K562 (cell line): ENCODE results near the gene PUSL1. TPM values are rescaled to one million over a fixed set of nuclear protein-coding genes. Genes with fewer than 3 reads are reported as not detected.

Source experiments
- CCAR2 ChIP-seq: fragments of 200-400 bp; formaldehyde crosslinking; IDR thresholded peaks from 2 replicates; pipeline ENCODE4 v1.6.1; 2017; ENCODE audit warnings: mild to moderate bottlenecking, low read depth, low read length
- CREB1 ChIP-seq, 2 experiments: sonication (generic) in 1 of 2; formaldehyde crosslinking in 1 of 2; IDR thresholded peaks; 2 replicates each; pipeline versions ENCODE4 v1.6.1 to v1.8.0; 2012 to 2022; ENCODE audit warnings: inconsistent platforms in 1 of 2, mild to moderate bottlenecking in 1 of 2, missing genetic modification reagents in 1 of 2, moderate library complexity in 1 of 2
- E2F6 ChIP-seq, 2 experiments: IDR thresholded peaks; 2 replicates each; pipeline ENCODE4 v1.6.1; 2011; ENCODE audit warnings: borderline replicate concordance in 1 of 2, control low read depth in 1 of 2, low read depth in 1 of 2, low read length in 1 of 2, mild to moderate bottlenecking in 1 of 2, mixed read lengths in 1 of 2, moderate library complexity in 1 of 2; ENCODE audit not compliant: insufficient read depth in 1 of 2, insufficient read length in 1 of 2, poor library complexity in 1 of 2, severe bottlenecking in 1 of 2; ENCODE audit errors: extremely low read depth in 1 of 2
- FOXM1 ChIP-seq, 2 experiments: fragments of 450-650 bp in 1 of 2; sonication (generic) in 1 of 2; formaldehyde crosslinking in 1 of 2; IDR thresholded peaks; 2 replicates each; pipeline versions ENCODE4 v1.6.1 to v1.9.0; 2017 to 2022; ENCODE audit warnings: low read depth in 2 of 2, mild to moderate bottlenecking in 2 of 2, missing genetic modification reagents in 1 of 2, moderate library complexity in 1 of 2
- ILF3 ChIP-seq: fragments of 450-650 bp; IDR thresholded peaks from 2 replicates; pipeline ENCODE4 v1.6.1; 2018; ENCODE audit warnings: antibody characterized with exemption, mild to moderate bottlenecking, moderate library complexity, borderline replicate concordance
- LCOR ChIP-seq: sonication (generic); formaldehyde crosslinking; IDR thresholded peaks from 2 replicates; pipeline ENCODE4 v1.8.0; 2022; ENCODE audit warnings: mild to moderate bottlenecking, missing genetic modification reagents
- MBD2 ChIP-seq: sonication (generic); IDR thresholded peaks from 2 replicates; pipeline ENCODE4 v1.6.1; 2016; ENCODE audit warnings: low read depth, borderline replicate concordance
- MEIS2 ChIP-seq: fragments of 450-650 bp; IDR thresholded peaks from 2 replicates; pipeline ENCODE4 v1.6.1; 2014; ENCODE audit warnings: mild to moderate bottlenecking; ENCODE audit not compliant: partially characterized antibody
- PHF8 ChIP-seq: fragments of 200-600 bp; sonication (generic); IDR thresholded peaks from 2 replicates; pipeline ENCODE4 v1.6.1; 2012; ENCODE audit warnings: mixed run types, mild to moderate bottlenecking, inconsistent platforms, low read length, moderate library complexity, borderline replicate concordance
- RCOR1 ChIP-seq, 2 experiments: IDR thresholded peaks; 2 replicates each; pipeline ENCODE4 v1.6.1; 2012; ENCODE audit warnings: low read depth in 2 of 2, low read length in 2 of 2, borderline replicate concordance in 1 of 2, improper control_type of control experiment in 1 of 2
- SAFB ChIP-seq: fragments of 200-400 bp; formaldehyde crosslinking; IDR thresholded peaks from 2 replicates; pipeline ENCODE4 v1.6.1; 2017; ENCODE audit warnings: low read depth, low read length, borderline replicate concordance
- SRF ChIP-seq, 2 experiments: fragments of 250-450, 450-650 bp in 1 of 2; sonication (Bioruptor Pico) in 1 of 2; sonication (generic) in 1 of 2; formaldehyde crosslinking; IDR thresholded peaks; 2 replicates each; pipeline versions ENCODE4 v1.5.0 to v1.5.1; 2020 to 2022; ENCODE audit warnings: mild to moderate bottlenecking in 1 of 2, missing genetic modification reagents in 1 of 2
- SRSF1 ChIP-seq: fragments of 200-400 bp; formaldehyde crosslinking; IDR thresholded peaks from 2 replicates; pipeline ENCODE4 v1.6.1; 2017; ENCODE audit warnings: mild to moderate bottlenecking, low read depth, low read length, moderate library complexity
- TSC22D4 ChIP-seq: fragments of 450-650 bp; IDR thresholded peaks from 2 replicates; pipeline ENCODE4 v1.6.1; 2016; ENCODE audit warnings: missing genetic modification characterization, missing biosample characterization, control low read depth
- TSHZ1 ChIP-seq: fragments of 250-450 bp; sonication (Bioruptor Pico); IDR thresholded peaks from 2 replicates; pipeline ENCODE4 v1.4.0; 2020; ENCODE audit warnings: mild to moderate bottlenecking, moderate library complexity
- ZFP36 ChIP-seq: fragments of 150-350 bp; IDR thresholded peaks from 2 replicates; pipeline ENCODE4 v1.6.1; 2018; ENCODE audit warnings: low read length, low read depth; ENCODE audit not compliant: partially characterized antibody
- ZNF431 ChIP-seq: sonication (generic); formaldehyde crosslinking; IDR thresholded peaks from 2 replicates; pipeline ENCODE4 v1.8.0; 2022; ENCODE audit warnings: mild to moderate bottlenecking, missing genetic modification reagents
- ZNF444 ChIP-seq: fragments of 250-450 bp; sonication (Bioruptor Pico); IDR thresholded peaks from 2 replicates; pipeline ENCODE4 v1.4.0; 2020; ENCODE audit warnings: mild to moderate bottlenecking, moderate library complexity
- ZSCAN29 ChIP-seq: fragments of 450-650 bp; IDR thresholded peaks from 2 replicates; pipeline ENCODE4 v1.6.1; 2017
- polyA plus RNA-seq, 8 experiments: library from polyadenylated mRNA; depleted of rRNA in 4 of 8; stranded (reverse) in 5 of 8; unstranded in 3 of 8; fragments of >200 nt; fragmentation: Nextera tagmentation in 2 of 8; fragmentation: Illumina TruSeq in 1 of 8; extraction: Ambion mirVana in 2 of 8; extraction: Trizol in 1 of 8; gene quantifications; 2 replicates each; pipeline versions ENCODE4 v1.2.1 to v1.2.3, GENCODE V29; 2011 to 2014; ENCODE audit warnings: inconsistent platforms in 1 of 8, missing spikeins in 1 of 8
- total RNA-seq, 7 experiments: library from RNA; depleted of rRNA in 6 of 7; stranded (reverse); fragments of >200 nt in 6 of 7; fragmentation: Illumina TruSeq in 2 of 7; extraction: Trizol in 2 of 7; gene quantifications; 2 replicates each; pipeline versions ENCODE4 v1.2.1 to v1.2.3, GENCODE V29; 2011 to 2021; ENCODE audit warnings: low replicate concordance in 1 of 7
- TF ChIP-seq, protein P1 (sequence below): sonication (generic); formaldehyde crosslinking; IDR thresholded peaks from 2 replicates; pipeline ENCODE4 v1.8.0; 2022; ENCODE audit warnings: missing genetic modification reagents, mild to moderate bottlenecking, moderate library complexity, borderline replicate concordance

The PUSL1 gene
- total and polyA plus RNA-seq, 9 of the 15 experiments (the other 6 are each of a cell fraction or from before 2014, with no cell fraction given), result 0.62 to 86.9 (median 13.6) TPM

GRCh38 chr1:1273512-1274298, 34.7 kb upstream of the PUSL1 start, which contains the start of gene UBE2J2 (continued):
- TF ChIP-seq TSHZ1, result no peak
- 0 out of 2 replicates have a peak, but pooled peaks have one; percentile 8 for TF ChIP-seq ZNF431
- TF ChIP-seq TSC22D4 (tag), result no peak
- TF ChIP-seq E2F6 (IDR thresholded peaks at IDR 0.05; ENCODE audit: borderline replicate concordance in 1 of 2, extremely low read depth in 1 of 2, insufficient read depth in 1 of 2, insufficient read length in 1 of 2, low read depth in 1 of 2, low read length in 1 of 2, poor library complexity in 1 of 2, severe bottlenecking in 1 of 2), result peak; percentile 52 to 85
- TF ChIP-seq CREB1 (IDR thresholded peaks at IDR 0.05), result no peak; the same call in 1 of the 2 replicates
- peak; percentile 53 for TF ChIP-seq CREB1 (CRISPR knock-in tag; IDR thresholded peaks at IDR 0.05)
- no peak for TF ChIP-seq MEIS2
- no peak for TF ChIP-seq ZSCAN29
- TF ChIP-seq FOXM1 (IDR thresholded peaks at IDR 0.05; ENCODE audit: low read depth), result no peak
- TF ChIP-seq FOXM1 (CRISPR knock-in tag; IDR thresholded peaks at IDR 0.05; ENCODE audit: low read depth), result no peak; the same call in 1 of the 2 replicates
- no peak for TF ChIP-seq ZFP36
- no peak for TF ChIP-seq SRF (CRISPR knock-in tag; IDR thresholded peaks at IDR 0.05)
- no peak for TF ChIP-seq ILF3
- TF ChIP-seq CCAR2, result no peak
- TF ChIP-seq RCOR1 (IDR thresholded peaks at IDR 0.05; ENCODE audit: borderline replicate concordance in 1 of 2, low read depth in 2 of 2, low read length in 2 of 2), result peak in 1 of 2 experiments; percentile 32; a peak in 1 of 4 replicates
- peak; percentile 80; the same call in 1 of the 2 replicates for TF ChIP-seq MBD2
- TF ChIP-seq SRSF1, result no peak
- TF ChIP-seq LCOR, result peak; percentile 30; the same call in 1 of the 2 replicates
- TF ChIP-seq SAFB, result 0 out of 2 replicates have a peak, but pooled peaks have one; percentile 45
- peak; percentile 100 for TF ChIP-seq ZNF444 (CRISPR knock-in tag)
- TF ChIP-seq, protein P1, sequence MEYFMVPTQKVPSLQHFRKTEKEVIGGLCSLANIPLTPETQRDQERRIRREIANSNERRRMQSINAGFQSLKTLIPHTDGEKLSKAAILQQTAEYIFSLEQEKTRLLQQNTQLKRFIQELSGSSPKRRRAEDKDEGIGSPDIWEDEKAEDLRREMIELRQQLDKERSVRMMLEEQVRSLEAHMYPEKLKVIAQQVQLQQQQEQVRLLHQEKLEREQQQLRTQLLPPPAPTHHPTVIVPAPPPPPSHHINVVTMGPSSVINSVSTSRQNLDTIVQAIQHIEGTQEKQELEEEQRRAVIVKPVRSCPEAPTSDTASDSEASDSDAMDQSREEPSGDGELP (CRISPR knock-in tag), result peak; percentile 72; the same call in 1 of the 2 replicates
- TF ChIP-seq PHF8, result peak; percentile 97; the same call in 1 of the 2 replicates
